GM12878 (cell line): ENCODE measurements around the gene LENEP.

ENCODE experiments used
- CTCF ChIP-seq, 3 experiments: IDR thresholded peaks in 2 of 3; conservative IDR thresholded peaks in 1 of 3; 2 replicates each; pipeline ENCODE4 v1.5.1; 2011; ENCODE audit warnings: low read depth in 3 of 3, low read length in 3 of 3, mild to moderate bottlenecking in 3 of 3, control low read depth in 2 of 3, moderate library complexity in 2 of 3, inconsistent platforms in 1 of 3, mixed read lengths in 1 of 3; ENCODE audit not compliant: control insufficient read depth in 2 of 3, insufficient read depth in 1 of 3; ENCODE audit errors: extremely low read depth in 1 of 3
- IKZF1 ChIP-seq: fragments of 450-650 bp; conservative IDR thresholded peaks from 2 replicates; pipeline ENCODE4 v1.6.1; 2017; ENCODE audit warnings: antibody characterized with exemption, mild to moderate bottlenecking
- MYB ChIP-seq: fragments of 150-350 bp; IDR thresholded peaks from 2 replicates; pipeline ENCODE4 v1.6.1; 2014; ENCODE audit warnings: mild to moderate bottlenecking, low read depth, low read length, borderline replicate concordance
- POLR2A ChIP-seq: IDR thresholded peaks from 2 replicates; pipeline ENCODE4 v1.6.1; 2011; ENCODE audit warnings: low read depth, mild to moderate bottlenecking, low read length
- POLR2AphosphoS5 ChIP-seq: IDR thresholded peaks from 2 replicates; pipeline ENCODE4 v1.6.1; 2011; ENCODE audit warnings: mild to moderate bottlenecking, low read length, inconsistent platforms
- RBBP5 ChIP-seq: fragments of 200-600 bp; sonication (generic); conservative IDR thresholded peaks from 2 replicates; pipeline ENCODE4 v1.6.1; 2016
- RCOR1 ChIP-seq: conservative IDR thresholded peaks from 2 replicates; pipeline ENCODE4 v1.6.1; 2012; ENCODE audit warnings: low read depth, low read length, improper control_type of control experiment
- REST ChIP-seq: IDR thresholded peaks from 2 replicates; pipeline ENCODE4 v1.6.1; 2012; ENCODE audit warnings: mild to moderate bottlenecking, low read depth, low read length
- RFX5 ChIP-seq: IDR thresholded peaks from 2 replicates; pipeline ENCODE4 v1.6.1; 2011; ENCODE audit warnings: low read depth, low read length, improper control_type of control experiment

- TF ChIP-seq POLR2A, result no peak
- no peak for TF ChIP-seq POLR2AphosphoS5
- TF ChIP-seq CTCF (IDR thresholded peaks at IDR 0.05 in 2 of 3, conservative IDR thresholded peaks at IDR 0.05 in 1 of 3; ENCODE audit: control insufficient read depth in 2 of 3, extremely low read depth in 1 of 3, insufficient read depth in 1 of 3, low read depth in 3 of 3, low read length in 3 of 3), result no peak
- TF ChIP-seq REST, result no peak
- TF ChIP-seq RCOR1, result no peak
- TF ChIP-seq RBBP5, result no peak
- TF ChIP-seq MYB, result no peak
- TF ChIP-seq IKZF1, result no peak
- no peak for TF ChIP-seq RFX5
Measured at GRCh38 chr1:155038602-155039307, 45.4 kb downstream of the LENEP start.
